ENCODE measurements around the gene ALDH3B1. TPM values are rescaled to one million over a fixed set of nuclear protein-coding genes. Genes with fewer than 3 reads are reported as not detected.

ALDH3B1 gene
- total and polyA plus RNA-seq, 9 of the 15 experiments (the other 6 are each of a cell fraction or from before 2014, with no cell fraction given) = 0.01 to 0.35 (median 0.07) TPM; not detected in 2

GRCh38 chr11:68030318-68031143, 20.4 kb downstream of the ALDH3B1 start, which contains the start of gene NDUFS8 (continued):
- TF ChIP-seq REST (IDR thresholded peaks at IDR 0.05; ENCODE audit: borderline replicate concordance) = no peak
- TF ChIP-seq REST (CRISPR knock-in tag; IDR thresholded peaks at IDR 0.05; ENCODE audit: low read depth) = peak; percentile 65; the same call in 1 of the 2 replicates
- no peak for TF ChIP-seq HOMEZ (CRISPR knock-in tag; IDR thresholded peaks at IDR 0.05)
- TF ChIP-seq SMC3 (conservative IDR thresholded peaks at IDR 0.05; ENCODE audit: insufficient read depth, low read depth, low read length) = no peak
- TF ChIP-seq NUFIP1 (IDR thresholded peaks at IDR 0.05; ENCODE audit: partially characterized antibody) = no peak
- no peak for TF ChIP-seq RBM39 (optimal IDR thresholded peaks at IDR 0.05; ENCODE audit: low read depth, low read length)
- no peak for TF ChIP-seq ZSCAN29 (IDR thresholded peaks at IDR 0.05)
- no peak for TF ChIP-seq TCFL5 (CRISPR knock-in tag; conservative IDR thresholded peaks at IDR 0.05)
- no peak for TF ChIP-seq TFAM (CRISPR knock-in tag; conservative IDR thresholded peaks at IDR 0.05)
- no peak for TF ChIP-seq ZBTB1 (CRISPR knock-in tag; IDR thresholded peaks at IDR 0.05; ENCODE audit: borderline replicate concordance, low read depth)
- peak; percentile 40; the same call in 1 of the 2 replicates for TF ChIP-seq NKRF (IDR thresholded peaks at IDR 0.05; ENCODE audit: borderline replicate concordance)
- peak; percentile 77; the same call in 1 of the 2 replicates for TF ChIP-seq SP1 (CRISPR knock-in tag; IDR thresholded peaks at IDR 0.05)
- no peak for TF ChIP-seq SMAD2 (IDR thresholded peaks at IDR 0.05; ENCODE audit: low read depth, low read length)
- no peak for TF ChIP-seq SAFB (IDR thresholded peaks at IDR 0.05; ENCODE audit: borderline replicate concordance, low read depth, low read length)
- no peak for TF ChIP-seq TAL1 (IDR thresholded peaks at IDR 0.05)
- no peak for TF ChIP-seq NFATC3 (IDR thresholded peaks at IDR 0.05)
- TF ChIP-seq ZNF695 (CRISPR knock-in tag; IDR thresholded peaks at IDR 0.05) = no peak
- TF ChIP-seq YBX1 (IDR thresholded peaks at IDR 0.05) = no peak

Data from K562 (cell line).